GM19455 (cell line): ENCODE data around the gene TACC2.

Source experiments
- ATAC-seq: cut with Tn5 transposase; IDR thresholded peaks from one replicate; pipeline ENCODE4 v1.9.1; 2021; ENCODE audit not compliant: unreplicated experiment

Gene TACC2

DNA sequence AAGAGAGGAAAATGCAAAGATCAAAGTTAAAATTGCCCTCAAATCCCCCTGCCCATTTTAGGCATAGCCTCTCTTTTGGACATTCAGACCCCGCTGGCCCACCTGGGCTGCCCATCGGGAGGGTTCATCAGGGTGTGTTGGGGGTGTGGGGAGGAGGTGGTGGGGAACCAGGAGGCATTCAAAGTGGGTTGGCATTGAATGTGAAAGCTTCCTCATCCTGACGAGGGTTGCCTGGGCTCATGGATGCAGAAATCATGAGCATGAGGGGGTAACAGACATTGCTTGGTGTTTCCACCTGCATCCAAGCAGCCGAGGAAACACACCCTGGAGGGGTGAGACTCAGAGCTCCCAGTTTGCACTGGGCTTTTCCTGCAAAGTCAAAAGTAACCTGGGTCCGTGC lies 302.8 kb downstream of the TACC2 start:
- ATAC-seq, result no peak

DNA sequence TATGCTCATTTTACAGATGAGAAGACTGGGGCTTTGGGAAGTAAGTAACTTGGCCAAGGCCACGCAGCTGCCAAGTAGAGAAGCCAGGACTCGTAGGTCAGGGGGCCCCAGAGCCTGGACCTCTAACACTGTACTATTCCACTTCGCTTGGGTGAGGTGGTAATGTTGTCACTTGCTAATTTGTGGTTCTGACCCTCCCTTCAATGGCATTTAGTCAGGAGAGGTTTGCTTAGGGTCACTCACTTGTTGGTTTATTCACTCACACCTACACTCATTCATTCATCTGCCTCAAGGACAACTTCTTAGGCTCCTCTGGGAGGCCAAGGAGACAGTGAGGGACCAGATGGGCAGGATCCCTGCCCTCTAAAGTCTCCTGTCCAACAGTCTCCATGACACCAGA lies 303.4 kb downstream of the TACC2 start:
- ATAC-seq, result no peak

DNA sequence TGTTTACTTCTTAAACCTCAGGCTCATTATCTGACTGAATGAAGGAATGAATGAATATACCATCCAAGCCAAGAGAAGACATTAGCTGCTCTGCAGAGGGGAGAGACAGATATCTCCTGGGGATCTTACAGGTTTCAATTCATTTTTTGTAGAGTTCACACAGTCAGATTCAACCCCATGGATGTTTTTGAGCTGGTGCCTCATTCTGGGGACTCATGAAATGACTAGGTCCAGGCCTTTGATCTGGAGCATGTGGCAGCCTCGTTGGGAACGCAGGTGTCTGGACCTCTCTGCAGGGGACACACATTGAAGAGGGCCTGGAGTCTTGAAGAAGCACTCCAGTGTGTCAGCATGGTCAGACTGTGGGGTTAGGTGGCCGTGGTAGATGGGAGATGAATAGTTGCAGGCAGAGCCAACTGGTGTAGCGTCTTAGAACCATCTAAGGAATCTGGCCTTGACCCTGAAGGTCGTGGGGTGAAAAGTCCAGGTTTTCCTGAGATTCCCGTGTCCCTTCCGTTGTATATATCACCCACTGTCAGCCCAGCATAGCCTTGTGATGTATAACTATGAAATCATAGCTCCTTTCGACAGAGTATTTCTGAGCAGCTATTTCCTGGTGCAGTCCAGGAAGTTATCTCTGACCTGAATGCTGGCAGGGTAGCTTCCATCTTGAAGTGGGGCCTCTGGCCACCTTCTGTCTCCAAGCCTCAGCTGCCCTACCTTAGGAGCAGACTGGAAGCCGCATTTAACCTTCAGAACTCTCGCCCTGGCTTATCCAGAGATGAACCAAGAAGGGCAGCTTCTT lies 304.4 kb downstream of the TACC2 start:
- no peak for ATAC-seq

- ATAC-seq, result no peak
Observed at GRCh38 chr10:122293961-122294380, 305.0 kb downstream of the TACC2 start.

- ATAC-seq, result no peak
Observed at GRCh38 chr10:122294511-122295450, 305.8 kb downstream of the TACC2 start.

DNA sequence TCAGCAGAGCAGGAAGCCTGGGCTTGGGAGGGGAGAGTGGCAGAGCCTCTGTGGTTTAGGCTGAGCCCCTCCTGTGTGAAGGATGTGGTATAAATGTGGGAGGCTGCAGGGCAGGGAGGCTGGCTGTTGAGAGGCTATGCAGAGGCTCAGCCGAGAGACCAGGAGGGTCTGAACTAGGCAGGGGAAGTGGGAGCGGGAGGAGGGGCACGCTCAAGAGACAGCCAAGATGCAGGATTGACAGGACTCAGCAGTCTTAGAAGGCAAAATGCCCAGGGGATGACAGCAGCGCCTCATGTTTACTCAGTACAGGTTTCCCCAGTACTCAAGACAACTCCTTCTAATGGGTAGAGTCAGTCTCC lies 306.5 kb downstream of the TACC2 start:
- ATAC-seq, result no peak

DNA sequence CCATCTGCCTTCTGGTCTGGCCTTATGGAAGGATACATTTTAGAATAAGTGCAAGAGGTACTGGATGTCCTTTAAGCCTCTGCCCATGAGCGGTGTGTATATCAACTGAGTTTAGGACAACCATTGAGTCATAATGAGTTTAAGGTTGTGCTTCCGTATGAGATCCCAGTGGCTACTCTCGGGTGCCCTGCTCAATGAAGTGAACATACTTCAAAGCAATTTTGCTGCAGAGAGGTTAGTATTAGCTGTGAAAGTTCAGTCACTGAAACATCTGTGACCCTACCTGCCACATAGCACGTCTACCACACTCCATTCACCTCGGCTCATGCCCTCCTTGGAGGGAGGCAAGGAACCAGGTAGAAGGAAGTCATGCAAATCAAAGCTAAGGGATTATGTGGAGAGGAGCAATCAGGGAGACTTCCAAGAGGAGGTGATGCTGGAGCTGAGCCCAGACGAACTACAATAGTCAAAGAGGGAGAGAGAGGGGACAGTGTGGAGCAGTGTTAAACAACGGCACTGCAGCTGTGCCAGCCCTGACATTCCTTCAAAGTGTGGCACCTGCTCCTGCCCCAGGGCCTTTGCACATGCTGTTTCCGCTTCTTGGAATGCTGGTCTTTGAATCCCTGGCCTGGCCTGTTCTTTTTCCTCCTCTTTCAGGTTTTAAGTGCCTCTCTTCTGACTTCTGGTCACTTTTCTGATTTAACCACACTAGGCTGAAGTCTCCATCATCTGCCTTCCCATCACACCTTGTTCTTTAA lies 307.6 kb downstream of the TACC2 start:
- no peak for ATAC-seq

GRCh38 chr10:122297583-122297982 lies 308.6 kb downstream of the TACC2 start:
- ATAC-seq, result no peak

DNA sequence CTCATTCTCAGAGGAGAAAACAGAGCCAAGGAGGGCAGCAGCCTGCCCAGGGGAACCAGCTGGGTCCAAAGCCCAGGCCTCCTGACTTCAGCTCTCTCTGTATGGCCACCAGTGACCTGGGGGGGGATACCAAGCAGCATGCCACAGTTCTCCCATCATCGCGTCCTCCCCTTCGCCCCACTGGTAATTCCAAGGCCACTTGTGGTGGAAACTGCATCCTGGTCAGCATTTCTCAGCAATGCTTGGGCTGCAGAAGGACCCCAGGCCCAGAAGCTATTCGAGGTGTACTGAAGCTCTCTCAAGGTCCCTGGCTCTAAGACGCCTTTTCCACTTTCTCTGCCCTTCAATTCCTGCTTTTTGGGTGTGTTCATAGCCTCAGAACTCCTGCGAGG lies 309.2 kb downstream of the TACC2 start:
- ATAC-seq, result no peak

GRCh38 chr10:122298598-122299301 lies 309.8 kb downstream of the TACC2 start:
- peak; percentile 67 for ATAC-seq

GRCh38 chr10:122299423-122300075 lies 310.6 kb downstream of the TACC2 start:
- ATAC-seq, result no peak

- no peak for ATAC-seq
Observed at GRCh38 chr10:122301055-122301810, 312.3 kb downstream of the TACC2 start.

GRCh38 chr10:122301811-122302115 lies 312.8 kb downstream of the TACC2 start:
- ATAC-seq, result no peak

DNA sequence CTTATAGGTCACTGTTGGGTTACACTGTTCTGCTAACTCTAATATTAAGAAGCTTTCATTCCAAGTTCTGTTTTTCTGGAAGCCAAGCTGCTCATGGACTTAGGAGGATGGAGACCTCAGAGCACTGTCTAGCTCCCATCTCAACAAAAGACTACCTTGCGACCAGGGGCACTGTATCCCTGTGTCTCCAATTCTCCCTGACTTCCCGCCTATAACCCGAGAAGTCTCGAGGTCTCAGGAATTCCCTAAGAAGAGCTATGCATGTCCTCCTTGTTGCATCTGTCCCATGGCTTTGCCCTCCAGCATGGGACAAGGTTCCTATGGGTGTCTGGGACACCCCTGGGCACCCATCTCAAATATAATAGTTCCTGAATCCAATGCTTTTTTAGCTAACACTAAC lies 313.4 kb downstream of the TACC2 start:
- ATAC-seq, result no peak

DNA sequence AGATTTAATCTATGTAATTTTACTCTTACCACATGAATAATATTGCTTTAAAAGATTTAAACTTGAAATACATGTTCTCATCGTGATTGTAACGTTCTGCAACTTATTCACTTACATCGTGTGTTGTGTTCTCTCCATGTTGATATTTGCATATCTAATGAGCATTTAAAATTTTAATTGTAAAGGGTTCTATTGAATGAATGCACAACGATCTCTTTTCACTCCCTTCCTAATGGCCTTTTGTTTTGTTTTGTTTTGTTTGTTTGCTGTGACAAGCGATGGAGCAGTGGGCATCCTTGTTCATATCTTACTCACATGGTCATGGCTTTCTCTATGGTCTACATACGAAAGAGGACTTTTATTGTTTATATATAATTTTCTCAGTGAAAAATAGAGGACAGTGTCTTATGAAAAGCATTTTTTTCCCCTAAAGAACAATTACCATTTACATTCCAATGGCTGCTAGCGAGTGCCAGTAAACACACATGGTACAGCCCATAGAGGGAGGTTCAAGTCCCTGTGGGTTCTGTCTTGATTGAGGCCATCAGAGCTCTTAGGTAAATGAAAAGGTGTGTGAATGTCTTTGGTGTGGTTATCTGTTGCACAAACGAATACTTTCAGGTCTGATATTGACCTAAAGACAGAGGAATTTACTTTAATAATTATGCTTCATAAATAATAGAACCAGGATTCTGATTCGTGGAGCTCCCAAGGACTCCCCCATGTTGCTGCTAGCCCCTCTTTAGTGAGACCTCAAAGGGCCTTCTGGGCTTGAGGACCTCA lies 314.5 kb downstream of the TACC2 start:
- no peak for ATAC-seq
